CD4-positive, CD25-positive, alpha-beta regulatory T cell (primary cell): ENCODE data around the gene CPZ. TPM values are rescaled to one million over a fixed set of nuclear protein-coding genes. Genes with fewer than 3 reads are reported as not detected.
"Not testable (repeated sequence)": the region's sequence is repeated elsewhere in the genome, so short reads cannot be mapped to it uniquely, and the experiment has no call there.

Source experiments
- ATAC-seq, 2 donors: fragments of 150-1000 bp; cut with Tn5 transposase; one replicate each; pipeline ENCODE4 v1.10.0; 2021; ENCODE audit warnings: low read depth in 2 of 2, moderate number of reproducible peaks in 2 of 2, moderate library complexity in 1 of 2
- DNase-seq, 3 donors: peaks; one replicate each; pipeline versions ENCODE4 v3.0.0 to v3.0.0-alpha.2; 2012 to 2022; ENCODE audit warnings: mixed read lengths in 1 of 3
- H3K27ac ChIP-seq: one replicate; pipeline ENCODE4 v1.7.0; 2013; ENCODE audit warnings: mild to moderate bottlenecking, low read length; ENCODE audit not compliant: insufficient read depth, poor library complexity, severe bottlenecking
- H3K27me3 ChIP-seq: one replicate; pipeline ENCODE4 v1.7.0; 2013; ENCODE audit warnings: low read length; ENCODE audit not compliant: control insufficient read depth, insufficient read depth
- H3K36me3 ChIP-seq: one replicate; pipeline ENCODE4 v1.7.0; 2013; ENCODE audit warnings: mild to moderate bottlenecking, low read length, moderate library complexity; ENCODE audit not compliant: control insufficient read depth, insufficient read depth
- H3K4me1 ChIP-seq: 2 replicates; pipeline ENCODE4 v1.7.0; 2013; ENCODE audit warnings: mild to moderate bottlenecking, low read length; ENCODE audit not compliant: insufficient read depth, control insufficient read depth, poor library complexity, severe bottlenecking
- H3K4me3 ChIP-seq: one replicate; pipeline ENCODE4 v1.7.0; 2013; ENCODE audit warnings: low read depth, mild to moderate bottlenecking, low read length, moderate library complexity
- H3K9me3 ChIP-seq, 2 experiments: 1 replicate in 1 of 2; 2 replicates in 1 of 2; pipeline ENCODE4 v1.7.0; 2013; ENCODE audit warnings: low read length in 2 of 2, mild to moderate bottlenecking in 1 of 2, moderate library complexity in 1 of 2; ENCODE audit not compliant: control insufficient read depth in 2 of 2
- H3K27ac Mint-ChIP-seq, 3 donors: one replicate each; pipeline ENCODE4 v1.8.0; 2020 to 2022; ENCODE audit warnings: mild to moderate bottlenecking in 3 of 3, mixed read lengths in 3 of 3, moderate library complexity in 2 of 3
- H3K27me3 Mint-ChIP-seq: one replicate; pipeline ENCODE4 v1.8.0; 2022; ENCODE audit warnings: mild to moderate bottlenecking, mixed read lengths
- H3K36me3 Mint-ChIP-seq: one replicate; pipeline ENCODE4 v1.8.0; 2020; ENCODE audit warnings: mixed read lengths
- H3K4me1 Mint-ChIP-seq, 4 donors: one replicate each; pipeline ENCODE4 v1.8.0; 2020 to 2022; ENCODE audit warnings: mixed read lengths in 4 of 4, mild to moderate bottlenecking in 1 of 4
- H3K4me3 Mint-ChIP-seq, 4 donors: one replicate each; pipeline ENCODE4 v1.8.0; 2020 to 2022; ENCODE audit warnings: mild to moderate bottlenecking in 4 of 4, mixed read lengths in 4 of 4, moderate library complexity in 3 of 4
- H3K9me3 Mint-ChIP-seq, 7 donors: one replicate each; pipeline ENCODE4 v1.8.0; 2020 to 2022; ENCODE audit warnings: mixed read lengths in 7 of 7, mild to moderate bottlenecking in 3 of 7, moderate library complexity in 2 of 7
- polyA plus RNA-seq, 4 donors: library from polyadenylated mRNA; unstranded; fragments of 300-500 nt; fragmentation: Illumina TruSeq; gene quantifications; one replicate each; pipeline ENCODE4 v1.2.3, GENCODE V29; 2021
- total RNA-seq: library from RNA; stranded (reverse); gene quantifications from one replicate; pipeline ENCODE4 v1.2.3, GENCODE V29; 2022

CPZ gene
- total and polyA plus RNA-seq, 5 donors from 2014 or later, result not detected

DNA sequence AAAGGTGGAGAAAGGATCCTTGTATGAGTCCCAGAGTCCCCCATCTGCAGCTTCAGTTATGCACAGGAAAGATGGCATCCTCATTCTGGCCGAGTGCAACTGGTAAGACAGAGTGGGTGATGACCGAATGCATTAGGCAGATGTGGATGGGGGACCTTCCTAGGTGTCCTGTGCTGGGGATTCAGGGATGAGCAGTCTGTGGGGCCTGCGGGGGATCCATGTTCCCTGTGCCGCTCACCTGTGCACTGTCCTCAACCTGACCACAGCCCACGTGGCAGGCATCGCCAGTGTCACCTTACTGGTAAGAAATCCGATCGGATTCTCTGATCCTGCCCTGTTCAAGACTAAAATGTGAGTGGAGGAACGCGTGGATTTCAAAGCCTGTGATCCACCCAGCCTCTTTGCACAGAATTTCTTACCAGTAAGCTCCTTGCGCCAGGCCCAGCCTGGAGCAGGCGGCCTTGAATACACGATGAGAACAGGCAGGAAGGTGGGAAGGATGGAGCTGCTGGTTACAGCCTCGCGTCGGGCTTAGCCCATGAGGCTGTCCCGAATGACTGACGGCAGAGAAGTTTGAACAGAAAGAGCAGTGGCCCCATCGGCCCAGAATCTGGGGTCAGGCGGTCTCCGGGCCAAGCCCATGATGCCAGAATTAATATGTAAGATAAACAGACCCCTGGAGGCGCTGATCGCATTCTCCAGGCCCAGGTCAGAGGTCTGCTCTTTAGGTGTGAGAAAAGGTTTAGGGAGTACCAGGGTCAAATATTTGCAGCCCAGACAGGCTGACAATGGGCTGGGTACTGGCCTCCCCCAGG is 56.5 kb downstream of the CPZ start:
- Histone ChIP-seq H3K9me3 (no peaks in the 10 kb centered on the region), H3K36me3 (no peaks in the 10 kb centered on the region), H3K27ac (no peak overlapping the region), H3K27me3 (no peaks in the 10 kb centered on the region), H3K4me1 (no peaks in the 10 kb centered on the region), H3K4me3 (no peak overlapping the region)
- Mint-ChIP-seq H3K27ac (no peak overlapping the region), H3K4me3 (no peak overlapping the region), H3K4me1 (no peaks in the 10 kb centered on the region), H3K9me3 (no peaks in the 10 kb centered on the region), H3K27me3 (no peaks in the 10 kb centered on the region), H3K36me3 (no peaks in the 10 kb centered on the region)
- DNase-seq (no peak), ATAC-seq (no peak)

DNA sequence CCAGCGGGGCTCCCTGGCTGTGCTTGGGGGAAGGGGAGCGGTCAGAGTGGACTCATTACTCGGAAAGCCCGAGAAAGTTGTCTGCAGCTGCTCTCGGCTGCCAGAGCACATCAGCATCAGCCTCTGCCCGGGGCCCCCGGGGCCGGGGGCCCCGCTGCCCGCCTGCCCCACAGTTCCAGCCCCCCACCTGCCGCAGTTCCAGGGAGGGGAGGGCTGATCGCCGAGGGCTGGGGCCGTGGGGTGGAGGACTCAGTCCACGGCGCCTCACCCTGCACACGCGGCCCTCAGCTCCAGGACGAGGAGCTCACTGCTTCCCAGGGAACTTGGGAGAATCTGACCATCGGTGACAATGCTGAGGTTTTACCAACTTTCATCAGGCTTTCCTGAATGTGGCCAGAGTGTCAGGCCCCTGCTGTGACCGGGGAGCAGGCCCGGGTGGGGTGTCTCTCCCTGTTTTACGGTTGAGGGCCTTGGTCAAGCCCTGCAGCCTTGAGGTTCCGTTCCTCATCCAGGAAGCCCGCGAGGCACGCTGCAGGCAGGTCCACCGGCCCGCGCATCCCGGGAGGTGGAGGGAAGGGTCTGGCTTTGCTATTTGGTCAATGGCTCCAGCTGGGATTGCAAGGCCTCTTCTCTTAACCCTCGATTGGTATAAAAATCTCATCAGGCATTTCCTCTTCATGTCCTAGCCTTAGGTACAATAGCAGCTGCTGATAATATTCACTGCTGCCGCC is 57.2 kb downstream of the CPZ start:
- no peaks in the 10 kb centered on the region for H3K9me3 ChIP-seq
- ATAC-seq, result no peak
- H3K27ac Mint-ChIP-seq, result no peak overlapping the region

DNA sequence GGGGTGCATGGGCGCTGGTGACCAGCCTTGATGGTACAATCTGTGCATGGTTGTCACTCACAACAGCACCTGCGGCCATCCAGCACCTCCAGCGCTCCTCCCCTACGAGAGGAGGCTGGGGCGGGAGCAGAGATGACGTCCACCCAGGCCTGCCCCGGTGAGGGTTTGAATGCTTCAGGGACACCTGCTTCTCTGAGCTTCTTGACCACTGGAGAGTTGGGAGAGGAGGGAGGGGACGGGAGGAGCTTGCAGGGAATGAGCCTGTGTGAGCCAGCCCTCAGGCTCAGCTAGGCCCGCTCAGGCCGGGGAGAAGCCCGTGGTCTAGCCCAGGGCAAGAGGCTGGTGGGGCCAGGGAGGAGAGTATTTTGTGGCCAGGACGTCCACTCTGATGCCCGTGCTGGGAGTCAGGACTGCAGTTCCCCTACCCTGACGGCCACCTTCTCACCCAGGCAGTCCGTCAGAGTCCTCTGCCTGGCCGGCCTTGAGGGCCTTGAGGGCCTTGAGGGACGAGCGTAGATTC is 59.2 kb downstream of the CPZ start:
- H3K4me1 Mint-ChIP-seq, result no peaks in the 10 kb centered on the region
- no peak for ATAC-seq
- H3K27me3 Mint-ChIP-seq, result peaks cover 4% of the 10 kb centered on the region
- H3K4me3 Mint-ChIP-seq, result no peak overlapping the region
- no peaks in the 10 kb centered on the region for H3K36me3 Mint-ChIP-seq
- Histone ChIP-seq H3K27ac (no peak overlapping the region), H3K4me1 (no peaks in the 10 kb centered on the region), H3K9me3 (no peaks in the 10 kb centered on the region), H3K4me3 (no peak overlapping the region), H3K27me3 (no peaks in the 10 kb centered on the region), H3K36me3 (no peaks in the 10 kb centered on the region)
- H3K27ac Mint-ChIP-seq, result no peak overlapping the region
- H3K9me3 Mint-ChIP-seq, result peaks cover 0 to 4% (median 2%) of the 10 kb centered on the region in 7 donors
- DNase-seq, result no peak

More for the DNA sequence above, 57.2 kb downstream of the CPZ start:
- Histone ChIP-seq H3K36me3 (no peaks in the 10 kb centered on the region), H3K4me1 (no peaks in the 10 kb centered on the region), H3K27ac (no peak overlapping the region), H3K27me3 (no peaks in the 10 kb centered on the region), H3K4me3 (no peak overlapping the region)
- peaks cover 4% of the 10 kb centered on the region for H3K27me3 Mint-ChIP-seq
- H3K4me1 Mint-ChIP-seq, result no peaks in the 10 kb centered on the region
- no peaks in the 10 kb centered on the region for H3K36me3 Mint-ChIP-seq
- no peak for DNase-seq
- peaks cover 0 to 4% (median 2%) of the 10 kb centered on the region in 7 donors for H3K9me3 Mint-ChIP-seq
- H3K4me3 Mint-ChIP-seq, result no peak overlapping the region

DNA sequence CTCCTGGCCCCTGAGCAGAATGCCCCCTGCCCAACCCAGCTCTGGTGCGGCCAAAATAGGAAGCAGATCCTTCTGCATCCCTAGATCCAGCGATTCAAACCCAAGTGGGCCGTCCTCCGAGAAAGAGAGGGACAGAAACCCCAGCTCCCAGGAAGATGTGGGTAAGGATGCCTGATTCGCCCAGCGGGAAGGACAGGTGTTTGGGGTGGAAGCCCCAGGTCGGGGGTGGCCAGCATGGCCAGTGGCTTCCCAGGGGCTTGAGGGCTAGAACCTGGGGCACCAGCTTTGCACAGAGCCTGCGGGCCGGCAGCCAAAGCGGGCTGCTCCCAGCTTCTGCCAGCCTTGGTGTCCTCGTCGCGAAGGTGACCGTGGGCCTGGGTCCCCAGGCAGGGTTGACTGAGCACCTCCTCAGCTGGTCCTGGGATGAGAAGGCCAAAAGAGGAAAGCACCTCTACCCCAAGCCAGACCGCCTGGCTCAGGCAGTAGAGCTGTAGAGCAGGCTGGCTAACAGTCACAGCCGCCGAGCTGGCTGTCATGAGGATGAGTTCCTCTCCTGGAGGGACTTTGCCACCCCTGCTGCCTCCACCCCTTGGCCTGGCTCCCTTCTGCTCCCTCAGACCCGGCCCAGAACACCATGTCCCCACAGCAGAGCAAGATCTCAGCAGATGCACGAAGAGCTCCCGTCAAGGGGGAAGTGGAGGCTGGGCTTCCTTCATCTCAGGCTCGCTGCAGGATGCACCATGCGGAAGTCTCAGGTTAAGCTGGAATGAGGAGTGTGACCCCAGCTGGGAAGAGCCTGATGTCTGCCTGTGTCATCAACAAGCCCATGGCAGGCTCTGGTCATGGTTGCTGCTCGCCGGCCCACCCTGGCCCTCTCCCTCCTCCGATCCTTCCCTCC is 59.9 kb downstream of the CPZ start:
- Mint-ChIP-seq H3K36me3 (no peaks in the 10 kb centered on the region), H3K9me3 (peaks cover 0 to 4% (median 2%) of the 10 kb centered on the region in 7 donors), H3K27ac (no peak overlapping the region), H3K27me3 (peaks cover 4% of the 10 kb centered on the region), H3K4me1 (no peaks in the 10 kb centered on the region), H3K4me3 (no peak overlapping the region)
- Histone ChIP-seq H3K27ac (no peak overlapping the region), H3K4me1 (no peaks in the 10 kb centered on the region), H3K36me3 (no peaks in the 10 kb centered on the region), H3K4me3 (no peak overlapping the region), H3K27me3 (no peaks in the 10 kb centered on the region), H3K9me3 (no peaks in the 10 kb centered on the region)
- DNase-seq (no peak), ATAC-seq (no peak)

DNA sequence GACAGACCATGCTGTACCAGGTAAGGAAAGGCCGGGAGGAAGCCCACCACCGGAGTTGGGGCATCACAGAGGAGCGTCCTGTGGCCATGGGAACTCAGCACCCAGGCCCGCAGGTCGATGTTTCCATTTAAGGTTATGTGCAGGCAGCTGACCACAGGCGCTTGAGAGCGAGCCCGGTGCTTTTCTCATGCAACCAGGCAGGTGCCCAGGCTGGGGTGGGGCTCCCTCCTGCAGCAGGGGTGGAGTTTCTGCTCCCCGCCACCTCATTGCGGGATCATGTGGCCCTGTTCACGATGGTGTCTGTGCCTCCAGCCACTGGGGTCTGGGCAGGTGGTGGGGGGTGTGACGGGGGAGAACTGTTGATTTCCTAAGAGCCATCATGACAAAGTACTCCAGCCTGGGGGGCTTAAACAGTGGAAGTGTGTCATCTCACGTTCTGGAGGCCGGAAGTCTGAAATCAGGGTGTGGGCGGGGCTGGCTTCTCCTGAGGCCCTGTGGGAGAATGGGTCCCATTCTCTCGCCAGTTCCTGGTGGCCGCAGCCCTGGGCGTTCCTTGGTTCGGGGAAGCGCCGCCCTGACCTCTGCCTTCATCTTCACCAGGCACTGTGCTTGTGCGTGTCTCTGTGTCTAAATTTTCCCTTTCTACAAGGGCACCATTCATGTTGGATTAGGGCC is 60.9 kb downstream of the CPZ start:
- no peaks in the 10 kb centered on the region for H3K36me3 ChIP-seq
- no peaks in the 10 kb centered on the region for H3K9me3 ChIP-seq
- no peak overlapping the region for H3K27ac ChIP-seq
- peaks cover 6% of the 10 kb centered on the region for H3K27me3 Mint-ChIP-seq
- ATAC-seq, result no peak
- H3K27me3 ChIP-seq, result no peaks in the 10 kb centered on the region
- no peaks in the 10 kb centered on the region for H3K36me3 Mint-ChIP-seq
- H3K4me3 Mint-ChIP-seq, result no peak overlapping the region
- peaks cover 0 to 4% (median 2%) of the 10 kb centered on the region in 7 donors for H3K9me3 Mint-ChIP-seq
- no peaks in the 10 kb centered on the region for H3K4me1 Mint-ChIP-seq
- no peak overlapping the region for H3K27ac Mint-ChIP-seq
- H3K4me3 ChIP-seq, result no peak overlapping the region
- H3K4me1 ChIP-seq, result no peaks in the 10 kb centered on the region
- no peak for DNase-seq

DNA sequence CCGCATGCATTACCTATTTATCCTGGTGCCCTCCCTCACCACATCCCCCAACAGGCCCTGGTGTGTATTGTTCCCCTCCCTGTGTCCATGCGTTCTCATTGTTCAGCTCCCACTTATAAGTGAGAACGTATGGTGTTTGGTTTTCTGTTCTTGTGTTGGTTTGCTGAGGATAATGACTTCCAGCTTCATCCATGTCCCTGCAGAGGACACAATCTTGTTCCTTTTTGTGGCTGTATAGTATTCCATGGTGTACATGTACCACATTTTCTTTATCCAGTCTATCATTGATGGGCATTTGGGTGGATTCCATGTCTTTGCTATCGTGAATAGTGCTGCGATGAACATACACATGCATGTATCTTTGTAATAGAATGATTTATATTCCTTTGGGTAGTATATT is 61.6 kb downstream of the CPZ start:
- H3K4me3 Mint-ChIP-seq, H3K27me3 Mint-ChIP-seq, H3K36me3 Mint-ChIP-seq, H3K9me3 Mint-ChIP-seq, ATAC-seq, DNase-seq, H3K9me3 ChIP-seq, H3K4me3 ChIP-seq, H3K27ac Mint-ChIP-seq, H3K27ac ChIP-seq, H3K36me3 ChIP-seq, H3K4me1 ChIP-seq, H3K4me1 Mint-ChIP-seq, H3K27me3 ChIP-seq: not testable (repeated sequence)
